Hypothalamus (tissue), 51 donors: ENCODE data around the gene PTH2.
A peak's percentile ranks its signal among the peaks of the same experiment; 100 is the strongest.
"Not testable (repeated sequence)": the region's sequence is repeated elsewhere in the genome, so short reads cannot be mapped to it uniquely, and the experiment has no call there.

ENCODE experiments used
- DNase-seq, 51 donors: peaks; one replicate each; lab custom pipeline; 2025; lab: John Stamatoyannopoulos, UW

PTH2 gene

DNA sequence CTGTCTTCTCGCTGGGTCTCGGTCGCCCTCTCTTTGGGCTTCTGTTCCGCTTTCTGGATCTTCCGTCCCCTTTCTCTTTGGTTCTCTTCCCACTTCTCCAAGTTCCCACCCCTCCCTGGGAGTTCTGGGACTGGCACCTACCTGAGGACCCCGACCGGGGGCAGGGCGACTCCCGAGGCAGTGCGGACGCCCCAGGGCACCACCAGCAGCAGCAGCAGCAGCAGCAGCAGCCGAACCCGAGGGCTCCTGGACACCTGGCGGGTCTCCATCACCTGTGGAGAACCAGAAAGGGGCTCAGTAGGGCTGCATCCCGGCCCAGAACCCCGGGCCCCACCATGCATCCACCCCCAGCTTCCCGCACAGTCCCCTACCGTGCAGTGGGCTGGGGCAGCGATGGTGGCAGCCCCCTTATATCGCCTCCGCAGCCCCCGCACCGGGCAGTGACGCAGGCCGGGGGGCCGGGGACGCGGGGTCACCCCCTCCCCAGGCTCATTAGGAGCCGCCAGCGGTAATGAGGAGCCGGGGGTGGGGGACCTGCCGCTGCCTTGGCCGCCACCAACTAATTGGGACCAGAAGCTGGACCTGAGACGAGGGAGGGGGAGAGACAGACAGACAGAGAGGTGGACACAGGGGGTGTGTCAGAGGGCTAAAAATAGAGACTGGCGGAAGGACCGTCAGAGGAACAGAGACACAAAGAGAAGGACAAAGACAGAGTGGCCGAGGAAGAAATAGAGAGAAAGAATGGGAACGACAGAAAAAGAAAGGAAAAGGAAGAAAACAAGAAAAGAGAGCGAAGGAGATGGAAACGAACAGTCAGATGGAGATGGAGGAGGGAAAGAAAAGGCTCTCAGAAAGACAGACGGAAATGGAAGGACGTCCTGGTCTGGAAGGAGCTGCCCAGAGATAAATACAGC is at the start of gene PTH2:
TSS of gene PTH2 (minus strand) at position 371 of the 914 bp plus-strand sequence. CDS start at position 269, 102 bp downstream.
- DNase-seq, result no peak

- DNase-seq, result no peak
Observed at GRCh38 chr19:49472936-49473335, 49.7 kb upstream of the PTH2 start.

GRCh38 chr19:49470615-49470978 is 47.4 kb upstream of the PTH2 start:
- DNase-seq, result no peak

DNA sequence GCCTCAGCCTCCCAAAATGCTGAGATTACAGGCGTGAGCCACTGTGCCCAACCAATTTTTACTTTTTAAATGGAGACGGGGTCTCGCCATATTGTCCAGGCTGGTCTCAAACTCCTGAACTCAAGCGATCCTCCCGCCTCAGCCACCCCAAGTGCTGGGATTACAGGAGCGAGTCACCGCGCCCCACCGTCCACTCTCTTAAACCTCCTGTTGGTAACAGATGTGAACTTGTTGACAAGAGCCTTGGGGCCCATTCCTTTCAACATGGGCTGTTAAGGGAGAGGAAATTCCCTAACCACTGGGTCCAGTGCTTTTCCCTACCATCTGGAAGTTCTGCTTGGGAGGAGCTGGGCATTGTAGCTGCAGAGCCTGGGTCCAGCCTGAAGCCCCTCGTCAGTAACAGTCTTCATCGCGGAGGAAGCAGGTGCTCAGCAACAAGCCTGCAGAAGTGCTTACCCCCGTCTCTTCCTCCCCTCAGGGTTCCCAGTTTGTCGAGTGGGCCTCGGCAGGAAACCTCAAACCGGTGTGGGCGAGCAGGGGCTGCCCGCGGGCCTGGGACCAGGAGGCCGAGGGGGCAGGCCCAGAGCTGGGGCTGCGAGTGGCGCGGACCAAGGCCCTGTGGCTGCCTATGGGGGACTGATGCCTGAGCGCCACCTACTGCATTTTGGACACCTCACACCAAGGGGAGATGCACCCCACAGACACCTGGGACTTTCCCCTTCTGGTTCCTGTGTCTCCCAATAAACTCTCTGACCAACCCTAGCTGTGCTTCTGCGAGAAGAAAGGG is 46.8 kb upstream of the PTH2 start:
- no peak for DNase-seq

DNA sequence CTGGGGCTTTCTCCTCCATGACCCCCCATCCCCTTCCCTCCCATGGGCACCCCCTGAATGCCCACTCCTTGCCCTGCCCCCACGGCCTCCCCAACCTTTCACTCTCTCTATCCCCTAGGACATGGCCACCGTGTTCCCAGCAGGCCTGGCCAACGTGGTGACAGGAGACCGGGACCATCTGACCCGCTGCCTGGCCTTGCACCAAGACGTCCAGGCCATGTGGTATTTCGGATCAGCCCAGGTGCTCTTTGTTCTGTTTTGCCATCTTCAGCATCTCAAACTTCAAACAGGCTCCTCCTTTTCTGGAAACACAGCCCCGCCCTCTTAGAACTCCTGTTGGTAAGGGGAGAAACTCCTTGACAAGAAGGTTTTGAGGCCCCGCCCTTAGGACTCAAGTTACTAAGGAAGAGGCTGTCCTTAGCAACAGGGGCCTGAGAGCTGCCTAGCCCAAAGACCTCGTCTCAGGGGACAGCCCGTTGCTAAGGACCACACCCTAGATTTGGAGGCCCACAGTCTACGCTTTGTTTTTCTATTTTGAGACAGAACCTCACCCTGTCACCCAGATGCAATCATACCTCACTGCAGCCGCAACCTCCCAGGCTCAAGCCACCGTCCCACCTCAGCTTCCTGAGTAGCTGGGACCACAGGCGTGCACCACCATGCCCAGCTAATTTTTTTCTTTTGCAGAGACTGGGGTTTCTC is 45.7 kb upstream of the PTH2 start:
- no peak for DNase-seq

GRCh38 chr19:49468199-49468598 is 45.0 kb upstream of the PTH2 start:
- no peak for DNase-seq

- DNase-seq, result no peak
Observed at GRCh38 chr19:49465371-49465770, 42.1 kb upstream of the PTH2 start.

GRCh38 chr19:49463960-49464740 is 40.9 kb upstream of the PTH2 start:
- DNase-seq, result no peak

GRCh38 chr19:49462492-49462891 is 39.3 kb upstream of the PTH2 start:
- no peak for DNase-seq

GRCh38 chr19:49461656-49462055 is 38.4 kb upstream of the PTH2 start:
- DNase-seq, result no peak

DNA sequence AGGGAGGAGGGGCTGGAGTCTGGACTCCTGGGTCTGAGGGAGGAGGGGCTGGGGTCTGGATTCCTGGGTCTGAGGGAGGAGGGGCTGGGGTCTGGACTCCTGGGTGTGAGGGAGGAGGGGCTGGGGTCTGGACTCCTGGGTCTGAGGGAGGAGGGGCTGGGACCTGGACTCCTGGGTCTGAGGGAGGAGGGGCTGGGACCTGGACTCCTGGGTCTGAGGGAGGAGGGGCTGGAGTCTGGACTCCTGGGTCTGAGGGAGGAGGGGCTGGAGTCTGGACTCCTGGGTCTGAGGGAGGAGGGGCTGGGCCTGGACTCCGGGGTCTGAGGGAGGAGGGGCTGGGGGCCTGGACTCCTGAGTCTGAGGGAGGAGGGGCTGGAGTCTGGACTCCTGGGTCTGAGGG is 37.9 kb upstream of the PTH2 start:
- not testable (repeated sequence) for DNase-seq

DNA sequence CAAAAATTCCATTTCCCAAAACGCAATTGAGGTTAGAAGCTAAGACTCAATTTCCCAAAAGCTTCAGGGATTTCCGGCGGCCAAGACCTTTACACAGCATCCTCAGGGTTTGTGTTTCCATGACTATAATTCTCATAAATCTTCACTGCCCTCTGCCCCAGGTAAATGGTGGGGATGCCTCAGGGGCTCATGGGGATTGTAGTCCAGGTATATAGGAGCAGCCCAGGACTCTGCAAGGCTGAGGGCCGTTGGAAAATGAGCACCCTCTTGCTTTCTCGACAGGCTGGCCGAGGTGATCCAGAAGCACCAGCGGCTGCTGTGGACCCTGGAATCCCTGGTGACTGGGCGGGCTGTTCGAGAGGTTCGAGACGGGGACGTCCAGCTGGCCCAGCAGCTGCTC is 36.1 kb upstream of the PTH2 start:
- DNase-seq, result no peak

- no peak for DNase-seq
Observed at GRCh38 chr19:49458567-49458903, 35.3 kb upstream of the PTH2 start.

- no peak for DNase-seq
Observed at GRCh38 chr19:49456326-49456725, 33.1 kb upstream of the PTH2 start.

- no peak for DNase-seq
Observed at GRCh38 chr19:49455773-49456172, 32.5 kb upstream of the PTH2 start.

DNA sequence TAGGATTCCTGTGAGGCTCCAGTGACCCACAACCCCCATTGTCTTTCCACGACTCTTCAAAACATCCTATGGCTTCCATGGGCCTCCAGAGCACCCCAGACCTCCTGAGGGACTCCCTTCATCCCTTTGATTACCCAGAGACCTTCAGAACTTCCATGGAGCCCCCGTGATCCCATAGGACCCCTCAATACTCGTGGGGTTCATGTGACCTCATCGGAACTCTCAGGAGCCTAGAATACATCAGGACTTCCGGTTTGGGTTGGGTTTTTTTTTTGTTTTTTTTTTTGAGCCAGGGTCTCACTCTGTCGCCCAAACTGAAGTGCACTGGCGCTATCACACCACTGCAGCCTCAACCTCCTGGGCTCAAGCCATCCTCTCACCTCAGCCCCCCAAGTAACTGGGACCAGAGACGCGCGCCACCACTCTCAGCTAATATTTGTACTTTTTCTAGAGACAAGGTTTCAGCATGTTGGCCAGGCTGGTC is 30.6 kb upstream of the PTH2 start:
- no peak for DNase-seq

DNA sequence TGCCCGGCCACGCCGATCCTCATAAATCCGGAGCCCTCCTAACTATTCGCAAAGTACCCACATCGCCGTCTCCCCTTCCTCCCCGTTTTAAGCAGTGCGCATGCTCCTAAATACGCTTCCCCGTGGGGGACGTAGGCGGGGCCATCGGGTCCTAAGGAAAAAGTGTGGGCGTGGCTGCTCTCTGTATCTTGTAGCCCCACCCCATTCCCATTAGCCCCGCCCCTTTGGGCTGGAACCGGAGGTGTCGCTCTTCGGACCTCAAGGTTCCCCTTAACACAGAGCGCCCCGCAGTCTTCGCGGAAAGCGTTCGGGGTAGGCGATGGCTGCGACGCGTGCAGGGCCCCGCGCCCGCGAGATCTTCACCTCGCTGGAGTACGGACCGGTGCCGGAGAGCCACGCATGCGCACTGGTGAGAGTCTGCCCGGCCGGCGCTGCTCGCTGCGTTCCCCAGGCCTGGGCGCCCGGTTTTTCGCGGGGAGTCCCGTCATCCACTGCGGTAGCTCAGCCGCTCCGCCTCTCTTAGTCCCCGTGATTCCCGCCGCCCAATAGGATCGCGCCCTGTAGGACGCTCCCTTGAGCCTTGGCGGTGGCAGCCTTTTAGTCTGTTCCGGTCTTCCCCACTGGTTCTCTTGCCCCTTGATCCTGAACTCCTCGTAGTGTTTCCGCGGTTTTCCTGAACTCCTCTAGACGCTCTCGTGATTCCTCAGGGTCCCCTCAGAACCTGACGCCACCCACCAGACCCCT is 29.9 kb upstream of the PTH2 start, which contains the start of gene ALDH16A1:
TSS of gene ALDH16A1 (plus strand) at position 213 of the 744 bp plus-strand sequence. CDS start at position 320, 107 bp downstream.
- peak; percentile 91 to 100 (median 97) for DNase-seq

GRCh38 chr19:49451430-49452181 is 28.4 kb upstream of the PTH2 start, which contains the start of gene PIH1D1:
PIH1D1 (minus strand) TSS chr19:49451814; CDS start chr19:49451574, 240 bp downstream.
- peak; percentile 23 to 98 (median 91) for DNase-seq

DNA sequence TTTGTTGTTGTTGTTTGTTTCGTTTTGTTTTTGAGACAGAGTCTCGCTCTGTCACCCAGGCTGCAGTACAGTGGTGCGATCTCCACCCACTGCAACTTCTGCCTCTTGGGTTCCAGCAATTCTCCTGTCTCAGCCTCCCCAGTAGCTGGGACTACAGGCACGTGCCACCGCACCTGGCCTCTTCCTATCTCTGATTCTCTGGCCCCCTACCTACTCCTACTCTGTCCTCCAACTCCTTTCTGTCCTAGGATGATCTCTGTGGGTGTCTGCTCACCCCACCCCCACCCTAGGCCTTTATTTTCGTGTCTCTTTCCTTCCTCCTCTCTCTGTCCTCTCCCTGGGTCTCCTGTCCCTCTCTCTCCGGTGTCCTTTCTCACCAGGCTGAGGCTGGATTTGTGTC is 27.2 kb upstream of the PTH2 start:
- no peak for DNase-seq
